ENCODE results near the gene ARMH3. TPM values are rescaled to one million over a fixed set of nuclear protein-coding genes. Genes with fewer than 3 reads are reported as not detected.

ARMH3 gene
- total RNA-seq, 1 experiment from 2014 or later, result 3.7 TPM

DNA sequence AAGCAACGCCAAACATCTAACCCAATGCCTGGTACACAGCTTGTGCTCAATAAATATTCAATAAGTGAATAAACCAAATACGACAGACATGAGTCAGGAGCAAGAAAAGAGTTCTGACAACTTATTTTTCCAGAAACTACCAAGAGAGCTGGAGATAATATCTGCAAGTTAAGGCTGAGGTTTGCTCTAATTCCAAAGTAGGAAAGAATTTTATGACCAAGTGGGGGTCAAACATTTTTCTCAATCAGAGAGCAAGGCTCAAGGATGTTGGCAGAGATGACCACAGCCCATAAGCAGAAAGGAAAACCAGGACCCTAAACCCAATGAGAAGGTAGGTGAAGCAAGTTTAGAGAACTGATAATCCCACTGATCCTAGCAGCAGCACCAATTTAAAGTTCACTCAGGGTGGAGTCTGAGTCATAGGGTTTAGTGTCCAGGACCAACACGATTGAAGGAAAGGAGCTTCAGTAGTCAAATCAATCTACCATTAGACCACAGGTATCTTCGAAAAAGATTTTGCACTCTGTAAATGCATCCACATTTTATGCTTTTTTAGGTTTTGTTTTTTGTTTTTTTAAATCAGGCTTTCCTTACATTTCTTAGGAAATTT lies 163.1 kb downstream of the ARMH3 start:
- Histone ChIP-seq H3K9me3 (ENCODE audit: low read length) (no peaks in the 10 kb centered on the region), H4K20me1 (ENCODE audit: insufficient read depth, low read depth, low read length) (no peaks in the 10 kb centered on the region), H3K79me2 (ENCODE audit: low read length) (no peaks in the 10 kb centered on the region), H3K9ac (ENCODE audit: low read length) (no peak overlapping the region), H3K27me3 (ENCODE audit: low read length) (no peaks in the 10 kb centered on the region), H2AFZ (ENCODE audit: low read length) (no peak overlapping the region), H3K4me1 (ENCODE audit: low read length) (peaks cover 16% of the 10 kb centered on the region), H3K9me2 (replicated peaks; ENCODE audit: insufficient read depth, low read length) (no peaks in the 10 kb centered on the region), H3K4me3 (ENCODE audit: low read length) (no peak overlapping the region), H3K4me2 (ENCODE audit: low read depth, low read length, poor library complexity, severe bottlenecking) (no peak overlapping the region), H3K27ac (ENCODE audit: low read length) (no peak overlapping the region), H3K36me3 (ENCODE audit: insufficient read depth, low read length) (no peaks in the 10 kb centered on the region)
- DNase-seq, result no peak

GRCh38 chr10:101889256-101890210 lies 166.4 kb downstream of the ARMH3 start:
- Histone ChIP-seq H4K20me1 (ENCODE audit: insufficient read depth, low read depth, low read length) (no peaks in the 10 kb centered on the region), H3K9me3 (ENCODE audit: low read length) (no peaks in the 10 kb centered on the region), H3K79me2 (ENCODE audit: low read length) (no peaks in the 10 kb centered on the region), H3K27ac (ENCODE audit: low read length) (no peak overlapping the region), H3K9me2 (replicated peaks; ENCODE audit: insufficient read depth, low read length) (no peaks in the 10 kb centered on the region), H3K36me3 (ENCODE audit: insufficient read depth, low read length) (no peaks in the 10 kb centered on the region), H3K9ac (ENCODE audit: low read length) (no peak overlapping the region), H2AFZ (ENCODE audit: low read length) (no peak overlapping the region), H3K4me2 (ENCODE audit: low read depth, low read length, poor library complexity, severe bottlenecking) (no peak overlapping the region), H3K4me3 (ENCODE audit: low read length) (no peak overlapping the region), H3K27me3 (ENCODE audit: low read length) (no peaks in the 10 kb centered on the region), H3K4me1 (ENCODE audit: low read length) (peaks cover 20% of the 10 kb centered on the region)
- DNase-seq, result peak; percentile 86

DNA sequence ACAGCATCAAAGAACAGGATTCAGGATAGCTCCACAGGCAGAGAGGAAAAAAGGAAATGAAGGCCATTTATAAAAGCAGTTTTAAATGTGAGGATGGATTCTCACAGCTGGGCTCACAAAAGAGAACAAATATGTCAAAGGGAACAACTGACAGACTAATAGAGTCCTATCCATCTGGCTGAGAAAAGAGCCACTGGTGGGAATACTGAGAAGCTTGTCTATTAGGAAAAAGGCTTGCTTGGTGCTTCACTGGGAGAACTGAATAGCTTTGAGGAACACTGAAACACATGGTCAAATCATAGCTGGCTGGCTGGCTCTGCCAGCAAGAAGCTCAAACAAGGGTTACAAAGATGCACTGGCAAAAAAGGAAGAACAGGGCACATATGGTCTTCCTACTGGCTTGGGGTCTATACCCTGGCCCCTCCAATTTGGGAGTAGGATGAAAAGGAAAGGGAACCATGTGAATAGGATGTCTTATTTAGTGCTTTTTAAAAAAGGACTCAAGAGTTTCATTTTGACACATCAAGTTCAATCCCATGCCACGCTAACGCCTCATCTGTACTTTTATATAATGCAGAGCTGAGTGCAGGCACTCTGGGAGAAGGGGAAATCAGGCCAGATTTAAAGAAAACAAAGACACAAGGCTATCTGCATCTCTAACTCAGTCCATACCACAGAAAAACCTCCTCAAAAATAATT lies 167.6 kb downstream of the ARMH3 start:
- no peaks in the 10 kb centered on the region for H3K36me3 ChIP-seq (ENCODE audit: insufficient read depth, low read length)
- no peak overlapping the region for H3K9ac ChIP-seq (ENCODE audit: low read length)
- H4K20me1 ChIP-seq (ENCODE audit: insufficient read depth, low read depth, low read length), result no peaks in the 10 kb centered on the region

GRCh38 chr10:101887775-101888174 lies 168.2 kb downstream of the ARMH3 start:
- H3K9me2 ChIP-seq (replicated peaks; ENCODE audit: insufficient read depth, low read length), result no peaks in the 10 kb centered on the region
- no peak for DNase-seq
- no peaks in the 10 kb centered on the region for H3K9me3 ChIP-seq (ENCODE audit: low read length)
- no peak overlapping the region for H3K27ac ChIP-seq (ENCODE audit: low read length)
- H3K36me3 ChIP-seq (ENCODE audit: insufficient read depth, low read length), result no peaks in the 10 kb centered on the region
- no peak overlapping the region for H2AFZ ChIP-seq (ENCODE audit: low read length)
- H3K9ac ChIP-seq (ENCODE audit: low read length), result no peak overlapping the region
- H3K79me2 ChIP-seq (ENCODE audit: low read length), result no peaks in the 10 kb centered on the region
- no peaks in the 10 kb centered on the region for H4K20me1 ChIP-seq (ENCODE audit: insufficient read depth, low read depth, low read length)
- no peak overlapping the region for H3K4me2 ChIP-seq (ENCODE audit: low read depth, low read length, poor library complexity, severe bottlenecking)
- H3K4me1 ChIP-seq (ENCODE audit: low read length), result peaks cover 20% of the 10 kb centered on the region
- H3K4me3 ChIP-seq (ENCODE audit: low read length), result no peak overlapping the region
- no peaks in the 10 kb centered on the region for H3K27me3 ChIP-seq (ENCODE audit: low read length)

More for the DNA sequence above, 167.6 kb downstream of the ARMH3 start:
- DNase-seq, result no peak
- Histone ChIP-seq H3K9me3 (ENCODE audit: low read length) (no peaks in the 10 kb centered on the region), H3K27me3 (ENCODE audit: low read length) (no peaks in the 10 kb centered on the region), H3K9me2 (replicated peaks; ENCODE audit: insufficient read depth, low read length) (no peaks in the 10 kb centered on the region), H3K79me2 (ENCODE audit: low read length) (no peaks in the 10 kb centered on the region), H3K4me2 (ENCODE audit: low read depth, low read length, poor library complexity, severe bottlenecking) (no peak overlapping the region), H3K4me3 (ENCODE audit: low read length) (no peak overlapping the region), H3K4me1 (ENCODE audit: low read length) (peaks cover 20% of the 10 kb centered on the region), H3K27ac (ENCODE audit: low read length) (no peak overlapping the region), H2AFZ (ENCODE audit: low read length) (no peak overlapping the region)

DNA sequence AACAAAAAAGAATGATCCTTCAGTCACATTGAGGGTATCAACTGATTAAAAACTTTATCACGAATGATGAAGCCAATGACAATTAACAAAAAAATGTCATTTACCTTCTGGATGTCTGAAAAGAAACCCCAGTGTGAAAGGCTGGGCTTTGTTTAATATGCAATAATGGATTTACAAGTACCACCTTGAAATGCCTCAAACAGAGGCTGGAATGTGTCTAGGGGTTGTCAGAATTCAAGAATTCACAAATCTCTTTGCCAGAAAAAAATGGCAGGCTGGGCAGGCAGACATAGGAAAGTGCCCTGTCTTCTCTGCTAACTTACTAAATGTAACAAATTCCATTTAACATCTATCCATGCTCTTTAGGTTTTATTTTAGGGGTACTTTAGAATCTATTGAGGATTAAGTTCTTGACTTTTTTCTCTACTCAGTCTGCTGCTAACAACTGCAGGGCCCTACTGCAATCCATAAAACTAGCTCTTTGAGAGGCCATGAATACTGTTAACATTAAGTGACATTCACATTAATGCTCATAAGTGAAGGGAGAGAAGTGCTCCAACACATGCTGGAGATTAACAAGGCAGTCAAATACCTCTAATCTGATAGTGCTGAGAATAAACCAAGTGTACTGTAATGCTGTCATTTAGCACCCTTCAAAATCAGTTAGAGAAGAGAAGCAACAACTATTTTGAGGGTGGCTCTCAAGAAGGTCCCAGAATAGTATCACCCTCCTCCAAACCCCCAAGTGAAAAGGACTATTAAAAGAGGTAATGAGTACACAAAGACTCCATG lies 169.3 kb downstream of the ARMH3 start:
- Histone ChIP-seq H3K4me1 (ENCODE audit: low read length) (peaks cover 23% of the 10 kb centered on the region), H3K4me3 (ENCODE audit: low read length) (no peak overlapping the region), H3K27ac (ENCODE audit: low read length) (no peak overlapping the region), H3K4me2 (ENCODE audit: low read depth, low read length, poor library complexity, severe bottlenecking) (no peak overlapping the region), H4K20me1 (ENCODE audit: insufficient read depth, low read depth, low read length) (no peaks in the 10 kb centered on the region), H3K9me2 (replicated peaks; ENCODE audit: insufficient read depth, low read length) (no peaks in the 10 kb centered on the region), H3K36me3 (ENCODE audit: insufficient read depth, low read length) (no peaks in the 10 kb centered on the region), H3K27me3 (ENCODE audit: low read length) (no peaks in the 10 kb centered on the region), H3K9me3 (ENCODE audit: low read length) (no peaks in the 10 kb centered on the region), H2AFZ (ENCODE audit: low read length) (no peak overlapping the region), H3K79me2 (ENCODE audit: low read length) (no peaks in the 10 kb centered on the region), H3K9ac (ENCODE audit: low read length) (no peak overlapping the region)
- DNase-seq, result no peak

- Histone ChIP-seq H3K9ac (ENCODE audit: low read length) (no peak overlapping the region), H3K27me3 (ENCODE audit: low read length) (no peaks in the 10 kb centered on the region), H3K36me3 (ENCODE audit: insufficient read depth, low read length) (no peaks in the 10 kb centered on the region), H3K4me2 (ENCODE audit: low read depth, low read length, poor library complexity, severe bottlenecking) (no peak overlapping the region), H3K4me1 (ENCODE audit: low read length) (peaks cover 18% of the 10 kb centered on the region), H3K4me3 (ENCODE audit: low read length) (no peak overlapping the region), H2AFZ (ENCODE audit: low read length) (no peak overlapping the region), H3K27ac (ENCODE audit: low read length) (no peak overlapping the region), H3K79me2 (ENCODE audit: low read length) (no peaks in the 10 kb centered on the region), H3K9me3 (ENCODE audit: low read length) (no peaks in the 10 kb centered on the region), H3K9me2 (replicated peaks; ENCODE audit: insufficient read depth, low read length) (no peaks in the 10 kb centered on the region), H4K20me1 (ENCODE audit: insufficient read depth, low read depth, low read length) (no peaks in the 10 kb centered on the region)
- DNase-seq, result no peak
Measured at GRCh38 chr10:101881036-101881774, 174.8 kb downstream of the ARMH3 start.

DNA sequence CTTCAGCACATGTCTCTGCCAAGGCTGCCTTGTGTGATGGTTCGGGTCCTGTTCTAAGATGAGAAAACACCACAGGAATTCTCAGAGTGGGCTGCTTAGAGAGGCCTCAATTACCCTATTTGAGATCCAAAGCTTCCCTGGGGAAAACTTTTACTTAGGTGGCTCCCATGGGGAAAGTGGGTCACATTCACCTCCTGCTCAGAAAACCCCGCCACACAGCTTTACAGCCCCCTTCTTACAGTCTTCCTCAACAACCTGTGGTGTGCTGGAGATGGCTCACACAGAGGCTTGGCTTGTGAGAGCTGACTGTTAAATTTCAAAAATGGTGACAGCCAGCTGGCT lies 175.8 kb downstream of the ARMH3 start:
- H3K4me1 ChIP-seq (ENCODE audit: low read length), result peaks cover 18% of the 10 kb centered on the region
- H3K36me3 ChIP-seq (ENCODE audit: insufficient read depth, low read length), result no peaks in the 10 kb centered on the region
- H3K27me3 ChIP-seq (ENCODE audit: low read length), result no peaks in the 10 kb centered on the region
- H3K4me3 ChIP-seq (ENCODE audit: low read length), result no peak overlapping the region
- H3K9me2 ChIP-seq (replicated peaks; ENCODE audit: insufficient read depth, low read length), result no peaks in the 10 kb centered on the region
- H2AFZ ChIP-seq (ENCODE audit: low read length), result no peak overlapping the region
- H3K9ac ChIP-seq (ENCODE audit: low read length), result no peak overlapping the region
- H3K4me2 ChIP-seq (ENCODE audit: low read depth, low read length, poor library complexity, severe bottlenecking), result no peak overlapping the region
- DNase-seq, result no peak
- no peaks in the 10 kb centered on the region for H3K79me2 ChIP-seq (ENCODE audit: low read length)
- H3K27ac ChIP-seq (ENCODE audit: low read length), result no peak overlapping the region
- no peaks in the 10 kb centered on the region for H4K20me1 ChIP-seq (ENCODE audit: insufficient read depth, low read depth, low read length)
- H3K9me3 ChIP-seq (ENCODE audit: low read length), result no peaks in the 10 kb centered on the region

Measured in Karpas-422 (cell line).